ELF-1 (cell line): ENCODE data around the gene ZNF500.

ENCODE experiments used
- DNase-seq: peaks from one replicate; pipeline ENCODE4 v3.0.0-alpha.2; 2016; ENCODE audit warnings: low read depth, low spot score

The ZNF500 gene

GRCh38 chr16:4772351-4772750 lies 5.4 kb upstream of the ZNF500 start:
- DNase-seq, result no peak

GRCh38 chr16:4771646-4772045 lies 4.7 kb upstream of the ZNF500 start:
- no peak for DNase-seq

- no peak for DNase-seq
Measured at GRCh38 chr16:4769306-4769638, 2.3 kb upstream of the ZNF500 start.

- peak; percentile 97 for DNase-seq
Measured at GRCh38 chr16:4768549-4769305, 1.8 kb upstream of the ZNF500 start.

DNA sequence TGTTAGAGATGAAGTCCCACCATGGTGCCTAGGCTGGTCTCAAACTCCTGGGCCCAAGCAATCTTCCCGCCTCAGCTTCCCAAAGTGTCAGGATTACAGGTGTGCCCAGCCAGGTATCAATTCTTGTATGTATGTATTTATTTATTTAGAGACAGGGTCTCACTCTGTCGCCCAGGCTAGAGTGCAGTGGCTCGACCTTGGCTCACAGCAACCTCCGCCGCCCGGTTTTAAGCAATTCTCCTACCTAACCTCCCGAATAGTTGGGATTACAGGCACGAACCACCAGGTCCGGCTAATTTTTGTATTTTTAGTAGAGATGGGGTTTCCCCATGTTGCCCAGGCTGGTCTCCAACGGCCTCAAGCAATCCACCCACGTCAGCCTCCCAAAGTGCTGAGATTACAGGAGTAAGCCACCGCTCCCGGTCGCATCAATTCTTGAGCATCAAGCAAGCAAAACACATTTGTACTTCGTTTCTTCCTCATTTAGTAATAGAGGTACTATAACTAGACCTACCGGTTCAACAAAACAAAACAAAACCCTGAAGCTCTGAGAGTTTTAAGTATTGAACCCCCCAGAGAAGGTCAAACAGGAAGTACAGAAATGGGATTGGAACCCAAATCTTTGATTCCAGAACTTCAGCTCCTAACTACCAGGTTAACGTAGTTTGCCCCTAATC lies 1.0 kb upstream of the ZNF500 start:
- DNase-seq, result no peak

- DNase-seq, result no peak
Measured at GRCh38 chr16:4765511-4766474, 1.2 kb downstream of the ZNF500 start.

DNA sequence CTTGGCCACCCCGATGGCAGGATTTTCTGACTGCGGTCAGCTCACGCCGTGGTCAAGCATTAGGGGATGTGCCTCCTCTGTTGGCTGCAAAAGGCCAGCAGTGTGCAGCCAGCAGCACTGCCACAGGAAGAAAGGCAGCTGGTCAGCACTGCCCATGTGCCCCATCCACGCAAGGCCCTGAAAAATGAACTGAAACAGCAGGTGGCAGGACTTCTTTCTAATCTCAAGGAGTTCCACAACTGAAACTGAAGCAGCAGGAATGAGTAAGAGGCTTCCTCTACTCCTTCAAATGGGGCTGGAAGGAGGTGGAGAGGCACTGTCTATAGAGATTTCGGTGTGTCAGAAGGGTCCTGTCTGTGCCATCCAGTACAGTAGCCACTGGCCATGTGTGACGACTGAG lies 3.2 kb downstream of the ZNF500 start:
- DNase-seq, result no peak

GRCh38 chr16:4762205-4762604 lies 4.8 kb downstream of the ZNF500 start:
- DNase-seq, result no peak

GRCh38 chr16:4760221-4760910 lies 6.6 kb downstream of the ZNF500 start:
- DNase-seq, result no peak

DNA sequence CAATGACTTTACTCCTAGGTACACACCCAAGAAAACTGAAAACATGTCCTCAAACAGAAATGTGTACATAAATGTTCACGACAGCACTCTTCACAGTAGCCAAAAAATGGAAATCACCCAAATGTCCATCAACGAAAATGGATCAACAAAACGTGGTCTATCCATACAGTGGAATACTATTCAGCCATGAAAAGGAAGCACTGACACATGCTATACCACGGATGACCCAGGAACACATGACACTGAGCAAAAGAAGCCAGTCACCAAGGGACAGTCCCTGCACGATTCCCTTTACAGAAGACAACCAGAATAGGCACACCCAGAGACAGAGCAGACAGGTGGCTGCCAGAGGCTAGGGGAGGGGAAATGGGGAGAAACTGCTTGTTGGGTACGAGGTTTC lies 11.3 kb downstream of the ZNF500 start:
- DNase-seq, result no peak

DNA sequence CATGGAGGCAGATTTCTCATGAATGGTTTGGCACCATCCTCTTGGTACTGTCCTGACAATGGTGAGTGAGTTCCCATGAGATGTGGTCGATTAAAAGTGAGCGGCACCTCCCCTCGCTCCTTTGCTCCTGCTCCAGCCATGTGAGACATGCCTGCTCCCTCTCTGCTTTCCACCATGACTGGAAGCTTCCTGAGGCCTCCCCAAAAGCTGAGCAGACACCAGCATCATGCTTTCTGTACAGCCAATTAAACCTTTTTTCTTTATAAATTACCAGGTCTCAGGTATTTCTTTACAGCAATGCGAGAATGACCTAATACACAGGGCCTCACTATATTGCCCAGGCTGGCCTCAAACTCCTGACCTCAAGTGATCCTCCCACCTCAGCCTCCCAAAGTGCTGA lies 12.1 kb downstream of the ZNF500 start:
- DNase-seq, result no peak

- DNase-seq, result no peak
Measured at GRCh38 chr16:4753227-4753626, 13.7 kb downstream of the ZNF500 start.

- no peak for DNase-seq
Measured at GRCh38 chr16:4752351-4753100, 14.4 kb downstream of the ZNF500 start.

- DNase-seq, result no peak
Measured at GRCh38 chr16:4750896-4751295, 16.1 kb downstream of the ZNF500 start.

DNA sequence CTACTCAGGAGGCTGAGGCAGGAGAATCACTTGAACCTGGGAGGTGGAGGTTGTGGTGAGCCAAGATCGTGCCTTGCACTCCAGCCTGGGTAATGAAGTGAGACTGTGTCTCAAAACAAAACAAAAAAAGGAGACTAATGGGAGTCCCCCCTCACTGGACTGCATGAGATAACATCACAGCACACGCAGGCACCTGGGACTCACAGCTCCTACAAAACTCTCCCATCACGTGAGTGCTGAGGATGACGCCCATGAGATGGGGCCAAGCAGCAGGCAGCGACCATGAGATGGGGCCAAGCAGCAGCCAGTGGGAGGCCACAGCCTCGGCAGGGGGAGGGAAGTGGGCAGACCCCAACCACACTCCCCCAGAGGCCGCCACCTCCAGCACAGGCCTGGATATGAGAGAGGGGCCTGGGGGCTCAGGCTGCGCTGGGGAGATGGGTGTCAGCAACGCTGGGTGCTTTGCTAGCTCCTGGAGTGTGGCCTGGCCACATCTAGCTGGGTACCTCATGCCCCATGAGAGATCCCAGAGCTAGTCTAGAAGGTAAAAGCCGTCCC lies 17.2 kb downstream of the ZNF500 start:
- DNase-seq, result no peak

GRCh38 chr16:4748682-4749411 lies 18.1 kb downstream of the ZNF500 start:
- no peak for DNase-seq

GRCh38 chr16:4747906-4748681 lies 18.9 kb downstream of the ZNF500 start:
- DNase-seq, result no peak

DNA sequence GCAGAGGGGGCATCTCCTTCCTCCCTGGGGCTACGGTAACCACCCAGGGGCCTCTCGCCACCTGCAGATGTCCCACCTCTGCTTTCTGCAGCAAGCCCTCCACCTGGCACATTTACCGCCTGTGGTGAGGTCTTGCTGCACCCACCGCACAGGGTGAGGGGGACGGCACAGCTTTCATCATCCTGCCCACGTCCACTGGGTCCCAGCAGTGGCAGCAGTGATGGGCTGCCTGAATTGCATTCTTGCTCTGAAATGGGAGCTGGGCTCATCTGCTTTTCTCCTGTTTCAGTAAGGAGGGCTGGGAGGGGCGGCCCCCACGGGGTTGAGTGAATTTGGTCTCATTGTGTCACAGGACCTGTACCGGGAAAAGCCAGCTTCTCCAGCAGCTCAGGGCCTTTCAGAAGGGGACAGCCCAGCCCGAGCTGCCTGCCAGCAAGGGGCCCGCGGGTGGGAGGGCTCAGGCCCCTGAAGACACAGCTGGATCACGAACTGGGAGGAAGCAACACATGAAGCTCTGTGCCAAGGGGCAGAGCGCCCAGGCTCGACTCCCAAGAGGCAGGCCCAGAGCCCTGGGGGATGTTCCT lies 19.9 kb downstream of the ZNF500 start:
- DNase-seq, result no peak

GRCh38 chr16:4746215-4746614 lies 20.7 kb downstream of the ZNF500 start:
- no peak for DNase-seq
